ENCODE results near the gene GALNT3.
A peak's percentile ranks its signal among the peaks of the same experiment; 100 is the strongest.

The GALNT3 gene

DNA sequence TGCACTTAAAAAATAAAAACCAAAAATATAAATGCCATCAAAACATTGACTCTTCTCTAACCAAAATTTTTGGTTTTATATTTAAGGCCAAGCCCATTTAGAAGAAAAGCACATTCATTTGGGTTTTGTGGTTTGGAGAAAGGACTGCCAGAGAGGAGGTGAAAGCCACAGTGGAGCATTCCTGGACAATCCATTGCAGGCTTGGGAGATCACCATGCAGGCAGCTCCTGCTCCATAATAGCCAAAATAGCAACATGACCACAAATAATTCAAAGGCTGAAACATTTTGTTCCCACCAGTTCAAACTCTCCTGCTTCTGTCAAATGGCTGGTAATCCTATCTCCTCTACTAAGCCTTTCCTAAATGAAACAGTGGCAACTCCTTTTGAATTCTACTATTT lies 73.5 kb downstream of the GALNT3 start:
- no peak for DNase-seq

DNA sequence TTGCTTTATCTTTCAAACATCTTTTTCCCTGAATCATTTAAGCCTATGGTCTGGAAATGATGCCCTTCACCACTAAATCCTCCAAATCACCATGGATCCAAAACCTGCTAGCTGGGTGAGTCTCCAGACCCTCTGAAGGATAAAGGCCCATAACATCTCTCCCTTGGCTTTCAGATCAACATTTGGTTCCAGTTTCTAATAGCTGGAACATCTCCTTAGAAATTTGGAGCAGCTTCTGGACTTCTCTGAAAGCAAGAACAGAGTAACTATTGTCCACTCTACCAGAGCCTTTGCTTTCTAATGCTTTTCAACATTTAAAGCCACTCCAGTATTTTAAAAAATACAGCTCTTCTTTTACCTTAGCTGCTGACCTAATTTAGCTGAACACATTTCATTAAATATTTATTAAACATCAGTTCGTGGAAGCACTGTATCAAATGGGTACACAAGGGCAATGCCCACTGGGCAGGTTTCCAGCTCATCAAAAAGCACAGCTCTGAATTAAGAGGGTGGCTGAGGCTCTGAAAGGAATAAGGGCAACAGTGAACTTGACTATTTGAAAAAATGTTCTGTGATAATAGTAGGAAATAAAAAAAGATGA lies 75.3 kb downstream of the GALNT3 start:
- no peak for DNase-seq

DNA sequence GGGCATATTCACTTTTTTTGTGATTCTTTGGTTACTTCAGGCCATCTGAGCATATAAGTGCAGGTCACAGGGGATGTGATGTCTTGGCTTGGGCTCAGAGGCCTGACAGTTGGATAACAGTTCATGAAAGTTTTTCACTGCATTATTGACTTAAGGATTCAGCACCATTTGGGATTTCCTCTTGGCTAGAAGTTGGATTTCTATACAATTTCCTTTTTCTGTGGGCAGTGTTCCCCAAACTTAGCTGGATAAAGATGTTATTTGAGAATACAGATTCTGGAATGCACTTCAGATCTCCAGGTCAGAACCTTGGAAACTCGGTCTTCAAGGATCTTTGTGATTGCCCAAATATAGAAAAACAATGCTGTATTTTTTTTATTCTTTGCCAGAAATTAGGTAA lies 78.0 kb downstream of the GALNT3 start:
- no peak for DNase-seq

DNA sequence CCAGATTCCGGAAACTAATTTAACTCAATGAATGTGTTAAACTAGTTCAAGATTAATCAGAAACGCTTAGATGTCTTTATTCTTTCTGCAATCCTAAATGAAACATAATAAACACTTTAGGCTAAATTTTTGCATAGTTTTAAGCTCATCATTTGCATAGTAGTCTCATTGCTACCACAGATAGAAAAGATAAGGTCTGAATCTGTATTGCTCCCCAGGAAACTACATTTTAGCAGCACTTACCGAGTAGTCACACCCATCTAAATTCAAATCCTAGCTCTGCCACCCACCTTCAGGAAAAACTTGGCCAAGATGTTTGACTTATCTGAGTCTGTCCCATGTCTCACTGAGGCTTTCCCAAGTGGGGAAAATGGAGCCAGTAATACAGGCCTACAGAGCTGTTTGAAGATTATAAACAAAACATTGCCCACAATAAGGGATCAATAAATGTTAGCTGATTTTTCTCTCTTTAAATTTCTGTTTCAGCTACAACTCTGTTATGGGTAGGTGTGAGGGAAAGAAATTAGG lies 87.0 kb downstream of the GALNT3 start:
- no peak for DNase-seq

DNA sequence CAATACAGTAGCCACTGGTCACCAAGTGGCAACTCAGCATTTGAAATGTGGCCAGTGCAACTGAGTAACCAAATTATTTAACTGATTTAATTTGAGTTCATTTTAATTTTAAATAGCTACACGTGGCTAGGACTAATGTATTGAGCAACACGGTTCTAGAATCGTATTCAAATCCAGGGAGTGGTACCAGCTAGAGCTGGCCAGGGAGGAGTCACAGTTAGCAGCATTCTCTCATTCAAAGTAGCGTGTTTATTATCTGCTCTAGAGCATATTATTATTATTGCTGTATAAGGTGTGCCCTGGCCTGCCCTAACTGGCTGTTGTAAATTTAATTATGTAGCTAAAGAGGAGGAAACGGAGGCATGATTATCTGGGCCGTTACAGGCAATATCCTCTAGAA lies 92.9 kb downstream of the GALNT3 start:
- DNase-seq = no peak

DNA sequence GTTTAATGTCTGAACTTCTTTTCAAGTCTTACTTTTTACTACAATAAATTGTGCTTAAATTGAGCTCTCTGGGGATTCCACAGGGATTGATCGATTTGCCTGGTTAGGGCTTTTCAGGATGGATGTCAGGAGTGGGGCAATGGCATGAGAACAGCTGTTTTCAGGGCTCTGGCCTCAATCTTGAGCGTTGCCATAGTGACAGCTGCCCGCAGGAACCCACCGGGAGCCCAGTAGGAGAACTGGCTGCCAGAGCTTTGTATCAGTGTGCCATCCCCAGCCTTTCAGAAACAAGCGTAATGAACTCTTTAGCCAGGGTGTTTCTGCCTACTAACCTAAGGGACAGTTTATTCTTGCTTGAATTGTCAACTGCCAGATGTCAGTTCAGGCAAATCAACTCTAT lies 93.5 kb downstream of the GALNT3 start:
- DNase-seq = no peak

DNA sequence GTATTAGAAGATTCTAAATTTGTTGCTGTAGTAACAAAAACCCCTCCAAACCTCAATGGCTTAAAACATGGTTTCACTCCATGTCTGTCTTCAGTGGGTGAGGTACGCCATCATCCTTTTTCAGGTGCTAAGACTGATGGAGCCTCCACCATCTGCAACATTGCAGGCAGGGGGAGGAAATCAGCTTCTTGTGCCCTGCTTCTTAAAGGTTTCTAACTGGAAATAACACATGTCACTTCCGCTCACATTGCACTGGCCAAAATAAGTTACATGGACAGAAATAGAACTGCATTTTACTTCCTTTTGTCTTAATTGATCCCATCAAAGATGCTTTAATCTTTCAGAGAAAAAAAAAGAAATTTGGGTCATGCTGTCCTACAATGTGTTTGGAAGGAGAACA lies 94.1 kb downstream of the GALNT3 start:
- no peak for DNase-seq

DNA sequence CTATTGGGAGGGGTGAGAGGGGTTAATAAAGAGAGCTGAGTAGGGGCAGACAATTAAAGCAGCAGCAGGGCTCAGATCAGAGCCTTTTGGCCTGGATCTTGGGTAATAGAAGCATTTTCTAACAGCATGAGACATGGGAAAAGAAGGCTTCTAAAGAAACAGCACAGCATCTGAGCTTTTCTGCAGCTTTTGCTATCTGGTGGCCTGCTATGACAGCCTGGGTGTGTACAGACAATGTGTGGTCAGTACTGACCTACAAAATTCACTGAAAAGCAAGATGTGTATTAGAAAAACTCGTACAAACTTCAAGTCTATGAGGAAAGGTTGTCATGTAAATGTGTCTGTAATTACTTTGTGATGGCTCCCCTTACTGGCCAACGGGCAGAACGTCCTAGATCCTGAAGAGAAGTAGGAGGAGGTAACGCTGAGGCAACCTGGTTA lies 95.6 kb downstream of the GALNT3 start:
- peak; percentile 44 for DNase-seq

DNA sequence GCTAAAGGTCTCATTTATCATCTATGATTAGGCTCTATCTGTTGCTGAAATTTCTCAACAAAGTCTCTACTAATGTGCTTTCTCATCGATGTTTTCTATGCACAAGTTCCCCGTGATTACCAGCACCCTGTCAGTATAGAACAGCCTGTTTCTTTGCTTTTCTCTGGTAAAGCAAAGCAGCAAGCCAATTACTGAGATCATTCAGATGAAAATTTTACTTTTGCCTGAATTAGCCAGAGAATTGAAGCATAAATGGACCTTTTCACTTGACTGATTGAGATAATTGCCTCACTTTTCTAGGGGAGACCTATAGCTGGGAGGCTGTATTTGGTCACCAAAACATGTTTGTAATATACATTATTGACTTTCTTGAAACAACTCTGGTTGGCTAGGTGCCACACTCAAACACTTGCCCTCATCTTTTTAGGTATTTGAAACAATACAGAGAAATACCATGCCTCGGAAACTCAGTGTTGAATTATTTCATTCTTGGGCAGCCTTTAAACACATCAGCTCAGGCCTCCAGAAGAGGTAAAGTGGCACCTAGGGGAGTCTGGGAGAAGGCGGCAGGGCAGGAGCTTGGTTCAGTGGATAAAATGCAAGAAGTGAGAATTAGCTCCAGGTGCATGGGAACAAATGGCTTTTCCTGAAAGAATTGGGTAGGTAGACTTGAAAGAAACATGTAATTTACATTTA lies 96.2 kb downstream of the GALNT3 start:
- no peak for DNase-seq

All from NCI-H187 treated with DMSO at 0.1 percent for 48 hours (cell line).